HEK293T (cell line): ENCODE measurements around the gene NCMAP.

Experiments
- CTCF ChIA-PET: fragments of 350-600 bp; formaldehyde crosslinking; extraction: SDS; loops from one replicate; lab custom pipeline; 2021; ENCODE audit warnings: antibody characterized with exemption, inconsistent platforms; lab: Yijun Ruan, JAX
- POLR2A ChIA-PET: fragments of 350-600 bp; formaldehyde crosslinking; extraction: SDS; loops from one replicate; lab custom pipeline; 2020; ENCODE audit warnings: antibody characterized with exemption, inconsistent platforms; lab: Yijun Ruan, JAX
- DNase-seq: peaks from one replicate; pipeline ENCODE4 v3.0.0; 2012; ENCODE audit warnings: mixed read lengths; ENCODE audit errors: extremely low spot score
- ARNT ChIP-seq: fragments of 450-650 bp; IDR thresholded peaks from 2 replicates; pipeline ENCODE4 v1.6.1; 2017; ENCODE audit warnings: mild to moderate bottlenecking
- BHLHE40 ChIP-seq: fragments of 450-650 bp; IDR thresholded peaks from 2 replicates; pipeline ENCODE4 v1.6.1; 2016; ENCODE audit warnings: mild to moderate bottlenecking, moderate library complexity, borderline replicate concordance
- CTBP1 ChIP-seq: fragments of 450-650 bp; IDR thresholded peaks from 2 replicates; pipeline ENCODE4 v1.6.1; 2016; ENCODE audit warnings: borderline replicate concordance
- ELF4 ChIP-seq: fragments of 450-650 bp; IDR thresholded peaks from 2 replicates; pipeline ENCODE4 v1.6.1; 2017; ENCODE audit warnings: antibody characterized with exemption
- FOXA1 ChIP-seq: fragments of 450-650 bp; IDR thresholded peaks from 2 replicates; pipeline ENCODE4 v1.6.1; 2016; ENCODE audit warnings: mild to moderate bottlenecking
- FOXK2 ChIP-seq: fragments of 450-650 bp; IDR thresholded peaks from 2 replicates; pipeline ENCODE4 v1.6.1; 2016; ENCODE audit warnings: mild to moderate bottlenecking
- FOXM1 ChIP-seq: fragments of 450-650 bp; IDR thresholded peaks from 2 replicates; pipeline ENCODE4 v1.6.1; 2017; ENCODE audit warnings: mild to moderate bottlenecking, borderline replicate concordance
- HDGF ChIP-seq: fragments of 450-650 bp; IDR thresholded peaks from 2 replicates; pipeline ENCODE4 v1.6.1; 2017; ENCODE audit warnings: antibody characterized with exemption, borderline replicate concordance
- L3MBTL2 ChIP-seq: fragments of 450-650 bp; conservative IDR thresholded peaks from 2 replicates; pipeline ENCODE4 v1.6.1; 2016; ENCODE audit warnings: mild to moderate bottlenecking
- LEF1 ChIP-seq: fragments of 450-650 bp; IDR thresholded peaks from 2 replicates; pipeline ENCODE4 v1.6.1; 2017; ENCODE audit warnings: mild to moderate bottlenecking, borderline replicate concordance
- NFRKB ChIP-seq: fragments of 450-650 bp; IDR thresholded peaks from 2 replicates; pipeline ENCODE4 v1.6.1; 2016; ENCODE audit warnings: mild to moderate bottlenecking, moderate library complexity
- SP1 ChIP-seq: fragments of 450-650 bp; IDR thresholded peaks from 2 replicates; pipeline ENCODE4 v1.6.1; 2017
- SUZ12 ChIP-seq: fragments of 450-650 bp; IDR thresholded peaks from 2 replicates; pipeline ENCODE4 v1.6.1; 2016; ENCODE audit warnings: mild to moderate bottlenecking
- TARDBP ChIP-seq: fragments of 450-650 bp; IDR thresholded peaks from 2 replicates; pipeline ENCODE4 v1.6.1; 2016
- ZNF384 ChIP-seq: fragments of 450-650 bp; IDR thresholded peaks from 2 replicates; pipeline ENCODE4 v1.6.1; 2016
- TF ChIP-seq, protein P1 (sequence below): fragments of 450-650 bp; IDR thresholded peaks from 2 replicates; pipeline ENCODE4 v1.6.1; 2016

The NCMAP gene

DNA sequence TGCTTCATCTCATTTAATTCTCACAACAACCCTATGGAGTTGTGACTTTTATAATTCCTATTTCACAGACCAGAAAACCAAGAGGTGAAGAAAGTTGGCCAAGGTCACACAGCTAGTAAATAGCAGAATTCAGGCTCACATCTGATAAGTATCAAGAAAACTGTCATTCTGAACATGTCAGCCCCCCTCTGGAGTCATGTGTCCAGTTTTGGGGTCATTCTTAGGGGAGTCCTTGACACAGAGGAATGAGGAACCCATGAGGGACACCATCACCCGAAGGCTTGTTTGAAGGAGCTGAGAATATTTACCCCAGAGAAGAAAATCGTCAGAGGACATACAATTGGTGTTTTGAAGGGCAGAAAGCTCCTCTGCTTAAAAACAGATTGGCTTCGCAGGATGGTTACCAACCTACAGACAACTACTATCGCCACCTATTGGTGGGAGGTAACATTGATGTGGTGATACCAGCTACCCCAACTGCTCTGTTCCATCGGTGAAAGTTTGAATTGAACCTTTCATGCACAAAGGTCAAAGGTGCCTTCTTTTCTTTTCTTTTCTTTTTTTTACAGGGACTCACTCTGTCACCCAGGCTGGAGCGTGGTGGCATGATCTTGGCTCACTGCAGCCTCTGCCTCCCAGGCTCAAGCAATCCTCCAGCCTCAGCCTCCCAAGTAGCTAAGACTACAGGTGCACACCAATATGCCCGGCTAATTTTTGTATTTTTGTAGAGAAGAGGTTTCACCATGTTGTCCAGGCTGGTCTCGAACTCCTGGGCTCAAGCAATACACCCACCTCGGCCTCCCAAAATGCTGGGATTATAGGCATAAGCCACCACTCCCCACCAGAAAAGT, 31.3 kb downstream of the NCMAP start:
- POLR2A ChIA-PET, result interaction anchor here (0.8 to 0.9 kb wide), 2 partner anchors 9 to 171 kb away, joined by 4 to 5 read pairs; partner anchors contain the start of gene NIPAL3
- CTCF ChIA-PET, result interaction anchor here (0.6 to 2.4 kb wide), 16 partner anchors 9 to 540 kb away, joined by 3 to 18 read pairs (median 4); partner anchors contain the start of gene NIPAL3
- peak; percentile 76 for DNase-seq
- TF ChIP-seq HDGF (no peak), SP1 (no peak), FOXA1 (no peak), TARDBP (no peak), ARNT (no peak), LEF1 (no peak), FOXM1 (no peak), ELF4 (no peak), BHLHE40 (no peak), CTBP1 (no peak), SUZ12 (no peak), L3MBTL2 (no peak), ZNF384 (no peak), FOXK2 (no peak), NFRKB (no peak)
- TF ChIP-seq, protein P1, sequence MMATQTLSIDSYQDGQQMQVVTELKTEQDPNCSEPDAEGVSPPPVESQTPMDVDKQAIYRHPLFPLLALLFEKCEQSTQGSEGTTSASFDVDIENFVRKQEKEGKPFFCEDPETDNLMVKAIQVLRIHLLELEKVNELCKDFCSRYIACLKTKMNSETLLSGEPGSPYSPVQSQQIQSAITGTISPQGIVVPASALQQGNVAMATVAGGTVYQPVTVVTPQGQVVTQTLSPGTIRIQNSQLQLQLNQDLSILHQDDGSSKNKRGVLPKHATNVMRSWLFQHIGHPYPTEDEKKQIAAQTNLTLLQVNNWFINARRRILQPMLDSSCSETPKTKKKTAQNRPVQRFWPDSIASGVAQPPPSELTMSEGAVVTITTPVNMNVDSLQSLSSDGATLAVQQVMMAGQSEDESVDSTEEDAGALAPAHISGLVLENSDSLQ, result no peak

DNA sequence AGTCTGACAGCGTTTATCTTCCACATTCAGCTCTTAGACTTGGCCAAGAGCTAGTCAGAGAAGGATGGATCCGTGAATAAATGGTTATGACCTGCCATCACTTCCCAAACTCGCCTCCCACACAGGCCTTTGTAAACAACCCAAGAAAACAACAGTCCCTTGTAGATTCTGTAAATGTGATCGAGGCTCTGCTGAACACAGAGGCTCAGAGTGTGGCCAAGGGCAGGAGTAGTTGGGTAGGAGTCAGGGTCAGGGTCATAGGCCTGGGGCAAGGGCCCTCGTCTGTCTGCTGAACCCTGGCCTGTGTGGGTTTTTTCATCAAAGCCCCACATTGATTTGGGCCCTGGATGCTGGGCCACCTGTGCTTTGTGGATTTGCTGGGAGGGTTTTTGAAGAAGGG, 32.7 kb downstream of the NCMAP start:
- no peak for TF ChIP-seq LEF1
- POLR2A ChIA-PET, result no interaction called here
- DNase-seq, result no peak
- CTCF ChIA-PET, result interaction anchor here (0.6 to 2.3 kb wide), 2 partner anchors 14 to 673 kb away, joined by 3 to 18 read pairs; no protein-coding TSS in a partner anchor

DNA sequence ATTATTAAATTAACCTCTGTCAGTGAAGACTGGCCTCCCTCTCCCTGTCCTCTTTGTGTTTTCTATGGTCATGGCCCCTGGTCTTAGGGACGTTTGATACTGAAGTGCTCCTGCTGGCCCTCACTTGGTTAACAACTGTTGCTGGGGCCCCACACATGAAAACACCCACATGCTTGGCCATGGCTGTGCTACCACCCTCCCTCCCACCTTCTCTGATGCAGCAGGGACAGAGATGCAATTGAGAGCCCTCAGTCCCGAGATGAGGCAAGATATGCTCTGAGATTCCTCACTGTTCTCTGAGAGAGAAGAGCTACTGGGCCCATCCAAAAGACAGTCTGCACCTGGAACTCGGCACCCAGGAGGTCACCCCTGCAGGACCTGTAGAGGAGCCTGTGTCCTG, 33.3 kb downstream of the NCMAP start:
- TF ChIP-seq HDGF (no peak), L3MBTL2 (no peak), TARDBP (no peak), FOXM1 (no peak), NFRKB (no peak), LEF1 (no peak), SUZ12 (no peak), ELF4 (no peak), FOXK2 (no peak), ARNT (no peak), FOXA1 (no peak), SP1 (no peak), CTBP1 (no peak), ZNF384 (no peak), BHLHE40 (no peak)
- TF ChIP-seq, protein P1, result no peak
- ChIA-PET POLR2A (no interaction called here), CTCF (no interaction called here)
- no peak for DNase-seq

DNA sequence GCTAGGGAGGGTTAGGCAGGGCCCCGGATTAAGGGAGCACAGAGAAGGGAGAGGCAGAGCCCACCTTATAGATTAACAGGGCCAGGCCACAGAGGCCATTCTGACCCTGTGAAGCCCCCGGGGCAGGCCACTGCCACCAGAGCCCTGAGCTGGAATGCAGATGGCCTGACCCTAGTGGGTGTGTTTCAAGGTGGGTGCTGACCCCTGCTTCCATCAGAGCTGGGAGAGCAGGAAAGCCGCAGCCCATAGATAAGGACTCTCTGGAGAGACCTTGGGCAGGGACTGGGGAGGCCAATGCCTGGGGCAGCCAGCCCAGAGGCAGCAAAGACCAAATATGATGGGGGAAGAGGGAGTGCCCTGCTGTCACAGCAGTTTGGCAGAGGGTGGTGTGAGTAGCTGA, 35.9 kb downstream of the NCMAP start:
- DNase-seq, result no peak
- CTCF ChIA-PET, result no interaction called here
- POLR2A ChIA-PET, result no interaction called here
- TF ChIP-seq ARNT (no peak), TARDBP (no peak), ELF4 (no peak), L3MBTL2 (no peak), FOXM1 (no peak), SP1 (no peak), NFRKB (no peak), LEF1 (no peak), HDGF (no peak), FOXA1 (no peak), SUZ12 (no peak), BHLHE40 (no peak), FOXK2 (no peak), ZNF384 (no peak), CTBP1 (no peak)
- TF ChIP-seq, protein P1, result no peak

DNA sequence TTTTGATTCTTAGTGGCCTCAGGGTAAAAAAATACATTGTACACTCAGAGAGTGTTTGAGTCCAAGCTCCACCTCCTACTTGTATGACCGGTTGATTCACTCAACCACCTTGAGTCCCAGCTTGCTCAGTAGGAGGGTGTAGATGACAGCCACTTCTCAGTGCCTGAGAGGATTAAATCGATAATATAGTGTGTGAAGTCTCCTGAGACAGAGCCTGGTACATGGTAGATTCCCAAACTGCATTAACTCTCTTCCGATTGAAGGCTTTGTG, 38.4 kb downstream of the NCMAP start:
- POLR2A ChIA-PET, result no interaction called here
- no peak for DNase-seq
- no peak for TF ChIP-seq FOXM1
- TF ChIP-seq ZNF384, result no peak
- no peak for TF ChIP-seq FOXK2
- no peak for TF ChIP-seq HDGF
- TF ChIP-seq ARNT, result no peak
- no peak for TF ChIP-seq ELF4
- TF ChIP-seq, protein P1, result no peak
- TF ChIP-seq FOXA1, result no peak
- TF ChIP-seq LEF1, result no peak
- no peak for TF ChIP-seq SUZ12
- TF ChIP-seq L3MBTL2, result no peak
- TF ChIP-seq SP1, result no peak
- TF ChIP-seq BHLHE40, result no peak
- no peak for TF ChIP-seq TARDBP
- no peak for TF ChIP-seq CTBP1
- no peak for TF ChIP-seq NFRKB
- CTCF ChIA-PET, result no interaction called here
